Limb (tissue), 2 donors: ENCODE data around the gene KHDC4.
"Not testable (repeated sequence)": the region's sequence is repeated elsewhere in the genome, so short reads cannot be mapped to it uniquely, and the experiment has no call there.

Experiments
- DNase-seq, 2 donors: peaks; one replicate each; pipeline ENCODE4 v3.0.0-alpha.2; 2016; ENCODE audit errors: extremely low spot score in 2 of 2

The KHDC4 gene

GRCh38 chr1:155904261-155904660, 30.0 kb downstream of the KHDC4 start:
- no peak for DNase-seq

DNA sequence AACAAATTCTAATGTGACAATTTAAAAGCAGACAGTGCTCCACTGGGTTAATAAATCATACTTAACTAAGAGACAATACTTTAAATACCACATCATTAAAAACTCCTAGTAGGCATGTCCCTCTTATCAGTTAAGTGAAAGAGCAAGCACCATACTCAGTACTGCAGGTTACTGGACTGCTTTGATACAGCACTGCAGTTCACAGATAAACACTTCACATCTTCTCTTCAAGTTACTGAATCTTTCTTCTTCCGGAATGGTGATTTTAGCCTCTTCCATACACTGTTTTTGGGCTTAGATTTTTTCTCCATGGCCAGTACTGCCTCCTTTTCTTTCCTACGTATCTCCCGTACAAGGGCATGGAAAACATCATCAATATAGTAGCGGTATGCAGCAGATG, 34.1 kb downstream of the KHDC4 start:
- no peak for DNase-seq

GRCh38 chr1:155899683-155900082, 34.5 kb downstream of the KHDC4 start:
- DNase-seq: no peak

DNA sequence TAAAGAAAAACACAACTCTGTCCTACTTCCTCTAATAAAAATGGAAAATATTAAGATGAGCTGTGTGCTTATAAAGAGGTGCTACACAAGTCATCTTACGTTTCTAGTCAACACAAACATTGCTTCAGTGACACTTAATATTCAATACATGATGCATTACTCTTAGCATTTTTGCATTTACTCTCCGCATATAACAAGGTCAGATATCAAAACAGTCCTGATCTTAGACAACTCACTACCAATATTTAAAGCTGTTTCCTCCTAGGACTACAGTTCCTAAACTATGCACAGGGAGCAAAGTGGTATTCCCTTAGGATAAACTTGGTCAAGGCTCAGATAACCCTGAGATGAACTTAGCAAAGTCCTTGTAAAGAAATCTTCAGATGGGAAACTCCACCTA, 35.3 kb downstream of the KHDC4 start:
- DNase-seq: no peak

- no peak for DNase-seq
Measured at GRCh38 chr1:155897746-155898145, 36.5 kb downstream of the KHDC4 start.

- DNase-seq: not testable (repeated sequence)
Measured at GRCh38 chr1:155896476-155896875, 37.7 kb downstream of the KHDC4 start.

GRCh38 chr1:155895617-155896016, 38.6 kb downstream of the KHDC4 start:
- DNase-seq: not testable (repeated sequence)

GRCh38 chr1:155893389-155894142, 40.6 kb downstream of the KHDC4 start:
- peak in 1 of 2 donors; percentile 57 for DNase-seq

- DNase-seq: no peak
Measured at GRCh38 chr1:155892796-155893195, 41.4 kb downstream of the KHDC4 start.

DNA sequence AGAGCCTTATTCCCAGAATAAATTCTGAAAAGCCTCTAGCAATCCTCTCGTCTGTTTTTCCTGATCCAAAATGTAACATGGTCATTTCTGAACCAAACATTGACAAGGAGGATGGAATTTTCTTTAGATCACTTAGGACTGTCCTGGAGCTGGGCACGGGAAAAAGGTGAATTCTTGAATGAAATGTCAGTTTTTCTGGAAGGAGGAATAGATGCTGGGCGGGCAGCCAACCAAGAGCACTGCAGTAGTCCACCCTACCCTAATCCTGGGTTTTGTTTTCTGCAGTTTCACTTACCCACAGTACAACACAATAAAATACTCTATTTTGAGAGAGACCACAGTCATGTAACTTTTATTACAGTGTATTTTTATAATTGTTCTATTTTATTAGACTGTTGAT, 44.0 kb downstream of the KHDC4 start:
- DNase-seq: no peak

DNA sequence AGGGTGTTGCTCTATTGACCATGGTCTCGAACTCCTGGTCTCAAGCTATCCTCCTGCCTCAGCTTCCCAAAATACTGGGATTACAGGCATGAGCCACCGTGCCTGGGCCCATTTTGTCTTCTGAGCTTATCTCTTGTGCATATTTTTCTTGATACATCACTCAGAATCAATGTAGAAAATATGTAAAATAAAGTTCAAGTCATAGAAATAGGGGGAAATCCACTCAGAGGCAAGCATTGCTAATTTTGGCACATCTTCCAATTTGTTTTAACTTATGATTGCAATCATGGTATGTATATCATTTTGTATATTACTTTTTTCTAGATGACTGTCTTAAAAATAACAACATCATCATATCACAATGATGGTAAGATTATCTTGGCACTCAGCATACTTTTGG, 44.6 kb downstream of the KHDC4 start:
- no peak for DNase-seq

- no peak for DNase-seq
Measured at GRCh38 chr1:155888481-155888880, 45.7 kb downstream of the KHDC4 start.

- DNase-seq: no peak
Measured at GRCh38 chr1:155884982-155885381, 49.2 kb downstream of the KHDC4 start.

- DNase-seq: no peak
Measured at GRCh38 chr1:155884031-155884960, 49.9 kb downstream of the KHDC4 start.

DNA sequence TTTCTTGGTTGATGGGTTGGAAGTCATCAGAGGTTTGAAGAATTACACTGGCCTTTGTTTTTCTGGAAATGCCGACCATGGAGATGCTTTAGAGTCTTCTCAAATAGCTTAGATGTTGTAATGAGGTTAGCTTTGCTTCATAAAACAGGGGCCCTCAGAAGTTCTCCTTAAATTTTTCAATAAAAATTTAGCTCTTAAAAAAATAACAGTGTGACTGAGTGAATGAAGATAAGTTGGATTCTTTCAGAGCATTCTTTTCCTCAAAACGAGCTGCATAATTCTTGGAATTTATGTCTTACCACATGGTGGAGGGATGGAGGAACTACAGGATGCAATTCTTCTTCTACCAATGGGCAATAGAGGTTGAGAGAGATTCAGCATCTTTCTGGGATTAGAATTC, 51.4 kb downstream of the KHDC4 start:
- DNase-seq: no peak

DNA sequence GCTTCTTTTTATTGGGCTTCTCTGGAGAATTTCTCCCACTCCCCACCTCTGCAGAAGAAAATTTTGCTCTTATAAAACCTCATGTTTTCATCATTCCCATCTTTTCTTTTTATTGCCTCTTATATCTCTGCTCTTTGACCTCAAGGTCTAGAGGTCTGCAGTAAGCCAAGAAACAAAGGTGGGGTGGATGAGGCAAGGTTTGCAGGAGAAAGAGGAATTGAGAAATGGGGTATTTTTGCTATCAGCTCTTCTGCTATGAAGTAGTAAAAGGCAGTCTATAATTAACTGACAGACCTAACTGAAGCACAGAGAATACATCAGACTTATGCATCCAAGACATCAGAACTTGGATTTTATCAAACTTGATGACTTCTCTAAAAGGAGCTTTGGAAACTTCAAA, 52.0 kb downstream of the KHDC4 start:
- DNase-seq: no peak

DNA sequence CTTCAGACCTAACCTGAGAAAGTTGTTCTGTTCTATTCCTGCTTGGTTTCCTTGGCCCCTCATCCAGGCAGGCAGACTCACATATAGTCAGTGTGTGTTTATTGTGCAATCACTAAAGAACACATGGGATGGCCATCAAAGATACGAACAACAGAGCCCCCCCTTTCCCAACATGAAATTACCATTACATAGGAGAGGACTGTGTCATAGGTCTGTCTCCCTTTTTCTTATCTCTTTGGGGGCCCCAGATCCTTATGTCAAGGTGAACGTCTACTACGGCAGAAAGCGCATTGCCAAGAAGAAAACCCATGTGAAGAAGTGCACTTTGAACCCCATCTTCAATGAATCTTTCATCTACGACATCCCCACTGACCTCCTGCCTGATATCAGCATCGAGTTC, 53.3 kb downstream of the KHDC4 start:
- DNase-seq: no peak

GRCh38 chr1:155880251-155880650, 54.0 kb downstream of the KHDC4 start:
- no peak for DNase-seq

GRCh38 chr1:155877945-155878344, 56.3 kb downstream of the KHDC4 start:
- no peak for DNase-seq

DNA sequence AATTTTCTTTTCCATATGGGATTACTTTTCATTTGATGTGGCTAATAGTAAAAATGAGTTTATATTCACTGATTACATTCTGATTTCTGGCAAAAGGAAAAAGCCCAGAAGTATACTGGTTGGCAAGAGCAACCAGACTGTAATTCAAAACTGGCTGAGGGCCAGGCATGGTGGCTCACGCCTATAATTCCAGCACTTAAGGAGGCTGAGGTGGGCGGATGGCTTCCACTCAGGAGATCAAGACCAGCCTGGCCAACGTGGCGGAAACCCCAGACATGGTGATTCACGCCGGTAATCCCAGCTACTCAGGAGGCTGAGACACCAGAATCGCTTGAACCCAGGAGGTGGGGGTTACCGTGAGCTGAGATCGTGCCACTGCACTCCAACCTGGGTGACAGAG, 60.4 kb downstream of the KHDC4 start:
- DNase-seq: peak in 1 of 2 donors; percentile 38

DNA sequence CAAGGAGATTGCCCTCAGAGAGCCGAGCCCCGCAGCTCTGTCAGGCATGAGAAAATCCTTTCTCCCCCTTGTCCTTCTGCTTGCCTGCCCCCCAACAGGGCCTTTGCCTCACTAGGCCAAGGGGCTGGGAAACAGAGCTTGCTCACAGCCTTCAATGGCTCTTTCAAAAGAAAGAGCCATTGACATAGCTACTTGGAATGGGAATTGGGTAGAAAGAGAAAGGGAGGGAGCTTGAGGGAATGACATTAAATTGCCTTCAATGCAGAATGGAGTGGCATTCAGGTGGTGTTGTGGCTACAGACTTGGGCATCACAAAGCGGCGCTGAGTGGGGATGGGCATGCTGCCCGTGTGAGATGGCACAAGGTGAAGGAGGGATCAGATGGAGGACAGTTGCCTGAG, 61.7 kb downstream of the KHDC4 start:
- peak in 1 of 2 donors; percentile 34 for DNase-seq

GRCh38 chr1:155871390-155871789, 62.8 kb downstream of the KHDC4 start:
- peak; percentile 49 to 71 for DNase-seq

DNA sequence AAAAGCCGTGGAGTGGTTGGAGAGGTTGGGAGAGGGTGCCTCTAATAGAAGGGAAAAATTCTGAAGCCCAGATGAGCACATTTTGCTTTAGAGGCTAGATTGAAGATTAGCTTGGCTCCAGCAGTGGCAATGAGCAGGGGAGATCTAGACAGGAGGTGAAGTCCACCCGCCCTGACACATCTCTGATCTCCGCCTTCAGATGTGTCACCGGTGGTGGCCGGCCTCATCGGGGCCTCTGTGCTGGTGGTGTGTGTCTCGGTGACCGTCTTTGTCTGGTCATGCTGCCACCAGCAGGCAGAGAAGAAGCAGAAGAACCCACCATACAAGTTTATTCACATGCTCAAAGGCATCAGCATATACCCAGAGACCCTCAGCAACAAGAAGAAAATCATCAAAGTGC, 66.4 kb downstream of the KHDC4 start:
- no peak for DNase-seq
